ENCODE results near the gene STX8.
A peak's percentile ranks its signal among the peaks of the same experiment; 100 is the strongest.

The STX8 gene

DNA sequence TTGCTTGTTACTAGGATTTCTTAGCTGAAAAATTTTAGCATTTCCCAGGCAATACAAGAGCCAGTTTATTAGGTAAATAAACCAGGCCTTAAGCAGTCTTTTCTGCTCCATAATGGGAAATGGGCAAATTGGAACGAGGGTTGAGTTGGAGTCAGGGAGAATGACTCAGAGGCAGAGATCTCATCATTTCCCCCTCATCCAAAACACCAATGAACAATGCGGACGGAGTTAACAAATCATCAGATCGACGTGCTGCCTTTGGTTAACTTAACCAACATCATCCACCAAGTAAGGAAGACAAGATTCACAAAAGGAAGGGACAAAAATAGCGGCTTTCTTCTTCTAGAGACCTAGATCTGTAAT lies 243.5 kb downstream of the STX8 start:
- no peak for DNase-seq

DNA sequence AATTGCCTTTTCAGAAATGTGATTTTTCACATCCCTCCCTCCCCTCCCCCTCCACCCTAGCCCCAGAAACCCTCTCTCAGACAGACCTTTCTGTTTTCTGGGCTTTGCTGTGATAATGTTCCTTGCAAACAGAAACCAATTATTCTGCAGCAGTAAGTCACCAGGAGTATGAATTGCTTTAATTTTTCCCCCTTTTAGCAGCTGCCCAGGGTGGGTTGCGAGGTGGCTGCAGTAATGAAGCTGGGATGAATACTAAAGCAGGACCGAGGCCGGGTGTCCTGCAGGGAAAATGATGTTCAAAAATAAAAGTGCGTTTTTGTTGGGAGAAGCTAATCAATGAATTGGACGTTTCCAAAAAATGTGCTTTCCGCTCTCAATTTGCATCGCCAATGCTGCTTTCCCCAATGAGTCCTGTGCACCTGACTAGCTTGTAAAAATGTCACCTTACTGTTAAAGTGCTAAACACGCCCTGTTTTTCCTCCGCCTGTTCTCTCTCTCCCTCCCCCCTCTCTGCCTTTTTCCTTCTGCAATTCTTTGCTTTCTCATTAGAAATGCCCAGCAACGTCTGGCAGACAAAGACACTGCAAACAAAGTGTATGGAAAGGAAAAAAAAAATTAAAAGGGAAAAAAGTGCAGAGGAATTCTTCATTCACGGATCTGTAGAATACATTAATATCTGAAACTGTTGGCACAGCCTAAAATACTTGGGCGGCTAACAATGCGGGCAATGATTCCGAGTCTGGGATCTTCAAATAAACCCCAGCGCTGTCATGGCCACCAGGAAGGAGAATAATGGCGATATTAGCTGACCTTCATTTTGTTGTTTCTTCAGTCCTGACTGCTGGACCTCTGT lies 244.1 kb downstream of the STX8 start:
- DNase-seq = no peak

DNA sequence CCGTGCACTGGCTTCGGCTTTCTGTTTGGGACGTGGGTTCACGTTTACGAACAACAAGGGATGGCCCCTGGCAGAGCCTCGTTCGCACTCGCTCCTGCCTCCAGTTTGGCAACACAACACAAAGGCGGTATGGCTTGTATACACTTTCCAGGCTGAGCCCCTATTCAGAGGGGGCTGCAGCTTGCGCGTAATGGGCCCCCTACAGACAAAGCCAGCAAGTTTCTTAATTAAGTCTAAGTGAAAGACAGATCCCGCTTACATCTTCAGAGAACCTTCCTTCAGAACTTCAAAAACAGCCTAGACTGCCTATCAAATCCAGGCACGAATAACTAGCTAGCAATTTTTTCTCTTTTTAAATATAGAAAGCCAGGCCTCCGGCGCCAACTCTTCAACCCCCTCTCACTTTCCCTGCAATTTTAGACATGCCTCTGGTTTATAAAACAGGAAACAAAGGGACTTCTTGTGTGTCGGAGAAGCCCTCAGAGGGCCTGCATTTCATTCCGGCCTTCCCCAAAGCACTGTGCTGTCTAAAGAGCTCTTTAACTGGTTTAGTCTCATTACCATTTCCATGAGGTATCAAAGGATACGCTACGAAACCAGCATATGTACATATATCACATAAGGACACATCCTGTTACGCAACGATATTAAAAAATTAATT lies 244.9 kb downstream of the STX8 start:
- no peak for DNase-seq

DNA sequence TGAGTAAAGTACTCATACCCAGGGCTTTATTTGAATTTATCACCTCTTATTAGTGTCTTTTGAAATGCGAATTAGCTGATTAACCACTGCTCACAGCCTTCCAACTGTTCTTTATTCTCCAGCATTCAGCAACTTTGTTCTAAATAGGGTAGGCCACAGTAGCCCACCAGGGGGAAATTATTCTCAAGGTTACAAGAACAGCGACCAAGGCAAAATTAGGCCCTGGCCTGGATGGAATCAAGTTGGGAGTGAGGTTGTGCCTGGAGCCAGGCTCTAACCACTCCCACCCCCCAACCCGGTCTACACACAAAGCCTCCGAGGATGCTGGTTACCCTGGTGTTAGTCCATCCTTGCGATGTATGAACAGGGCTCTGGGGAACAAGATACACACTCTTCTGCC lies 245.5 kb downstream of the STX8 start:
- DNase-seq = no peak

- DNase-seq = no peak
Observed at GRCh38 chr17:9329251-9329921, 246.2 kb downstream of the STX8 start.

- no peak for DNase-seq
Observed at GRCh38 chr17:9324864-9325263, 250.8 kb downstream of the STX8 start.

- no peak for DNase-seq
Observed at GRCh38 chr17:9322326-9322725, 253.3 kb downstream of the STX8 start.

- no peak for DNase-seq
Observed at GRCh38 chr17:9321890-9322289, 253.7 kb downstream of the STX8 start.

GRCh38 chr17:9315360-9315759 lies 260.3 kb downstream of the STX8 start:
- DNase-seq = no peak

DNA sequence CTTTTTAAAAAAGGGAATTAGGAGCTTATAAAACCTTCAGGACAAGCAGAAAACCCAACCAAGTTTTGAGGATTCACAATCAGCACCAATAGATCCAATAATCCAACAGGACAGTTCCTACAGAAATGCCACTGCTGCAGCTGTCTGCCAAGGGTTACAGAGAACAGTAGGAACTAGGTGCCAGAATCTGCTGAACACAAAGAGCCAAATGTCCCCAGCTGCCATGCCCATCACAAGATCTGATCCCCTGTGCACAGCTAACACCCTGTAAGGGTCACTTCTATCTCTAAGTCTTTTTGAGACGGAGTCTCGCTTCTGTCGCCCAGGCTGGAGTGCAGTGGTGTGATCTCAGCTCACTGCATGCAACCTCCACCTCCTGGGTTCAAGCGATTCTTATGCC lies 262.3 kb downstream of the STX8 start:
- DNase-seq = no peak

DNA sequence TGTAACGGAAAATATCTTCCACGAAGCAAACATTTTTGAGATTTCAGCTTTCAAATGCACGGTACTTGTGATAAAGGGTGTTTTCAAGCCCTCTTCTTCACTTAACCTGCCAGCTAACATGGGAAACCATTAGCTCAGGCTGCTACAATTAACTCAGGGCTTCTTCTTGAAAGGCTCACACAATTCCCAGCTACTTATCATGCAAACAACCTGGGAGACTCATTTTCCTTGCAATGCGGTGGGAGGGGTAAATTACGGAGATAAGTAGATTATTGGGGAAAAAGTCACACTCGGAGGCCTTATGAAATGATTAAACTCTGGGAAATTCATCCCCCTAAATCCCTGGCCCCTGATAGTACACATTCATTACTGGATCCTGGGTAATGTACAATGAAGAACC lies 266.4 kb downstream of the STX8 start:
- DNase-seq = no peak

DNA sequence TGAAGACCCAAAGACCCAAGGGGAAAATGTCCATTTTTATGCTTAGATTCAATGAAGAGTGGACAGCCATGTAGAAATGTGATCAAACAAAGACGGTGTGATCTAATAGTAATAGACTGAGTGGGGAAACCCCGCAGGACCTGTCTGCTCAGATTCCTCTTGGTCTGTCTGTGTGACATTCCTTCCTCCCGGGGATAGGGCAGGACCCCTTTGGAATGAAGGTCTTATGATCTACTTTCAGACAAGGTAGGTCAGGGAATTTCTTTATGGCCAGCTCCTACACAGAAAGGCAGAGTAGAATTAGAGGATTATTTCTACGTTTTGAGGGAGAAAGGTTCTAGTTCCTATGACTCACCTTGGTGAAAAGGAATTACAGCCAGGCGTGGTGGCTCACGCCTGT lies 267.6 kb downstream of the STX8 start:
- DNase-seq = no peak

GRCh38 chr17:9307313-9307998 lies 268.2 kb downstream of the STX8 start:
- no peak for DNase-seq

GRCh38 chr17:9306086-9306485 lies 269.5 kb downstream of the STX8 start:
- no peak for DNase-seq

- no peak for DNase-seq
Observed at GRCh38 chr17:9299695-9300094, 275.9 kb downstream of the STX8 start.

DNA sequence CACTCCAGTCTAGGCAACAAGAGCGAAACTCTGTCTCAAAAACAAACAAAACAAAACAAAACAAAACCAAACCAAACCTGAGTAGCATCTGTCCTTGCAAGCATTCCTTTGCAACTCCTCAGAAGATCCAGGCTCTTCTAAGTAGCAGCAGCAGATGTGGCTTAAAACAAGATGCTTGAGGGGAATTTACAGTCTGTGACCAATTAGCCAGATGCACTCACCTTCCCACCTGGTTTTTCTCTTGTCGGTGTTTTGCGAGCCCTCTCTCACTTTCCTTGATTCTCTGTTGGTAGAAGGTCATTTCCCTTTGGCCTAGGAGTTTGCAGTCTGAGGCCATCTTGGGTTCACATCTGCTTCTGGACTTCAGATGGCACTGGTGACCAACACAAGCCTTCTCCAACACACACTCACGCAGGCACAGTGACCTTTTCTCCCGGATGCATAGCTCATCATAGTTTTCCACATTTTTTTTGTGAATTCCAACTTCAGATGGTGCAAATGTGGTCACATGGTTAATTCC lies 276.8 kb downstream of the STX8 start:
- no peak for DNase-seq

DNA sequence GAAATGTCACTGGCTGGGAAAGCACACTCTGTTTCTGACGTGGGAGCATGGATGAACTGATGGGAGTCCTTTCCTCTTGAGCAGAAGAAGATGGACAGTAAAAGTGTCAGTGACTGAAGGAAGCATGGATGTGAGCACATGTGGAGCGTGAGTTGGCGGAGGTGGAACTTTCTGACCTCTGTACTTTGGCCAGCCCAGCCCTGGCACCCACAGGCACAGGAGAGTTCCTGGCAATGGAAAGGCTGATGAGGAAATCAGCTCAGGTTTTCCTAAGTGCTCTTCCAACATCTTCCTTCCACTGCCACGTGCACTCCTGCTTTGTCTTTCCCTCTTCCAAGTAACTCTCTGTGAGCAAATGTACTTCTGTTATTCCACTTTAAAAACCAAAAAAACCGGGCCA lies 277.5 kb downstream of the STX8 start:
- no peak for DNase-seq

DNA sequence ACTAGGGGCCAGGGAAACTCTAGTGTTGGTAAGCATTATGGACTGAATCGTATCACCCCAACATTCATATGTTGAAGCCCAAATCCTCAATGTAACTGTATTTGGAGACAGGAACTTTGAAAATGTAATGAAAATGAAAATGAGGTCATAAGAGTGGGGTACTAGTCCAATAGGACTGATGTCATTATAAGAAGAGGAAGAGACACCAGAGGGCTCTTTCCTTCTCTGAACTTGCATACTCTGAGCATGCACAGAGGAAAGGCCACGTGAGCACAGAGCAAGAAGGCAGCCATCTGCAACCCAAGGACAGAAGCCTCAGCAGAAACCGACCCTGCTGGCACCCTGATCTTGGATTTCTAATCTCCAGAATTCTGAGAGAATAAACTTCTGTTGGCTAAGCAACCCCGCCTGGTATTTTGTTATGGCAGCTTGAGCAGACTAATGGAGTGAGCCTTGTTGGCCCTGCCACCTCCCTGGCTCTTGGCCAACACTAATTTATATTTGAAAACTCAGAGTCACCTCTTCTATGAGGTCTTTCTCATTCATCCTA lies 280.9 kb downstream of the STX8 start:
- DNase-seq = no peak

DNA sequence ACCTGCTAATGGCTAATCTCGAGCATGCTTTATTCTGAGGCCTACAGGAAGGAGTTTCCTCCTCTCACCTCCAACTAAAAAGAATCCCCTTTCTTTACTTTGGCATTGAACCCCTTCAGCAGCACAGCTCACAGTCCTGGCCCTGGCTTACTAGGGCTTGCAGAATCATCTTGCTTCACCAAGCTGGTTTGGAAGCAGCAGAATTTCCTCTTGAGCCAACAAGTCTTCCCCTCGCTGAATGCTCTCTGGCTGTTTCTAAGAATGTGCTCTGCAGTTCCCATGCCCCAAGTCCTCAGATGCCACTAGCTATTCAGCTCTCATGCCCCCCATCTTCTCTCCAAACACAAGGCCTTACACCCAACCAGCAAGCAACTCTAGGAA lies 283.1 kb downstream of the STX8 start:
- no peak for DNase-seq

DNA sequence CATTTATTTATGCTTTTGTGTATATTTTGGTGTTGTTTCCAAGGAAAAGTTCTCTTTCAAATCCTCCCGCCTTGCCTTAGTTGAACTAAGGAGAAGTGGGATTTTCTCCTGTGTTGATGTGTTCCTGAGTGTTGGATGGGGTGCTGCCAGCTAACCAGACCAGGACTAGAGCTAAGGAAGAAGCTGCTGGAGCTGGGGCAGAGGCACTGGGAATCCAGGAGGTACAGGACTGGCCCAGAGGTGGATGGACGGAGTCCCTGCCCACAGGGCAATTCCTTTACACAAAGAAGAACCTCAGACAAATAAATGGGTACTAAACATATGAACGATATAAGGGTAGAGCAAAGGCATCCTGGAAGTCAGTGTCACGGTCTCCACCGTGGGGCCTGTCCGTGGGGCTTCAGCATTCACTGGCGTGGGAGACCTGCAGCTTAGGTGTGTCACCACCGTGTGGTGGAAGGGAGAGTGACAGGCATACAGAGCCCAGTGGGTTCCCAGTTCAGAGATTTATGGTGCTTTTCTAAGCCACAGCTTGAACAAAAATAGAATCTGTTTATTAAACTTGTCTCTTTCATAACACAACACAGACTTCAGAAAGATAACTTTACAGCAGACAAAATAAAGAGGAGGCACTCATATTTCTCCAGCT lies 283.6 kb downstream of the STX8 start:
- DNase-seq = peak in 1 of 2 donors; percentile 25

GRCh38 chr17:9290226-9290613 lies 285.4 kb downstream of the STX8 start:
- no peak for DNase-seq

DNA sequence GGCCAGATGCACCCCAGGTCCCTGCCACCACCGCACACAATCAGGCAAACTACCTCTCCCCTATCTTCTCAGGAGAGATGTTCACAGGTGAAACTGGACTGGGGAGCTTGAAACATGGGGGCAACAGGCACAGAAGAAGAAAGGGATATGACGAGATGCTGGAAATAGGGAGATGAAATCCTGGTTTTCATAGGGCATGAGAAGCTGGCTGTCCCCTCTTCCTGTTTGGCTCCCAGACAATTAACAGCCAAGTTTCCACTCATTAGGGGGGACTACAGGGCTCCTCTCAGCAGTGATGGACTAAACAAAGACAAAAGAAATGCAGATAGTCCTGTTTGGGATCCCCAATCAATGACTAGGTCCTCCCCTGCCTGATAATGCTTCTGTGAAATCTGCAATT lies 288.3 kb downstream of the STX8 start:
- no peak for DNase-seq

All from CD4-positive, alpha-beta T cell treated with Interferon alpha-2 for 1 hour (primary cell).